ENCODE data around the gene ATOSB. TPM values are rescaled to one million over a fixed set of nuclear protein-coding genes. Genes with fewer than 3 reads are reported as not detected.

Gene ATOSB
- total and polyA plus RNA-seq, 8 donors: 8.6 to 63.0 (median 14.0) TPM

DNA sequence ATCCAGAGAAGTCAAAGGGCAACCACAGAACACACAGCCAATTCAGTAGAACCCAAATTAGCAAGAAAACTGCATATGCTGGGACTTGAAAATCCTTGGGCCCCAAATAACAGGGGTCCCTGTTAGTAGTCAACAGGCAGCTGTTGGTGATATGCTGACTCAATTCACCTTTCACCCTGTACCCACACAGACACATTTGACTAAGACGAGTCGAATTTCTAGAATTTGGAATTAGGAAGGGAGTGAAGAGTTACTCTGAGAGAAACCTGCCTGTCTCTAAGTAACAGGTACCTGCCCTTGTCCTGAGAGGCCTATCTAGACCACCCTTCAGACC lies 42.4 kb downstream of the ATOSB start:
- TF ChIP-seq EP300 (IDR thresholded peaks at IDR 0.05) (no peak), POLR2AphosphoS5 (IDR thresholded peaks at IDR 0.05) (no peak), POLR2A (IDR thresholded peaks at IDR 0.05) (no peak)
- TF ChIP-seq, protein P1, sequence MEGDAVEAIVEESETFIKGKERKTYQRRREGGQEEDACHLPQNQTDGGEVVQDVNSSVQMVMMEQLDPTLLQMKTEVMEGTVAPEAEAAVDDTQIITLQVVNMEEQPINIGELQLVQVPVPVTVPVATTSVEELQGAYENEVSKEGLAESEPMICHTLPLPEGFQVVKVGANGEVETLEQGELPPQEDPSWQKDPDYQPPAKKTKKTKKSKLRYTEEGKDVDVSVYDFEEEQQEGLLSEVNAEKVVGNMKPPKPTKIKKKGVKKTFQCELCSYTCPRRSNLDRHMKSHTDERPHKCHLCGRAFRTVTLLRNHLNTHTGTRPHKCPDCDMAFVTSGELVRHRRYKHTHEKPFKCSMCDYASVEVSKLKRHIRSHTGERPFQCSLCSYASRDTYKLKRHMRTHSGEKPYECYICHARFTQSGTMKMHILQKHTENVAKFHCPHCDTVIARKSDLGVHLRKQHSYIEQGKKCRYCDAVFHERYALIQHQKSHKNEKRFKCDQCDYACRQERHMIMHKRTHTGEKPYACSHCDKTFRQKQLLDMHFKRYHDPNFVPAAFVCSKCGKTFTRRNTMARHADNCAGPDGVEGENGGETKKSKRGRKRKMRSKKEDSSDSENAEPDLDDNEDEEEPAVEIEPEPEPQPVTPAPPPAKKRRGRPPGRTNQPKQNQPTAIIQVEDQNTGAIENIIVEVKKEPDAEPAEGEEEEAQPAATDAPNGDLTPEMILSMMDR (IDR thresholded peaks at IDR 0.05): no peak
- intact Hi-C loops (cut with DNase I; ENCODE audit: low total_unique reads): no loop called here
- DNase-seq: no peak
- Histone ChIP-seq H3K27me3 (no peaks in the 10 kb centered on the region), H3K27ac (peak overlapping the region in 4 of 5 donors; percentile 99 to 100 (median 100)), H3K4me1 (peaks cover 29 to 46% (median 43%) of the 10 kb centered on the region in 4 donors), H3K36me3 (peaks cover 0 to 34% (median 24%) of the 10 kb centered on the region in 4 donors), H3K4me3 (peak overlapping the region in 2 of 4 donors; percentile 73 to 88), H3K9me3 (no peaks in the 10 kb centered on the region)
- WGBS, 5 donors: 81 to 100% (median 91%) methylated on average over 2 of the region's 2 CpGs

DNA sequence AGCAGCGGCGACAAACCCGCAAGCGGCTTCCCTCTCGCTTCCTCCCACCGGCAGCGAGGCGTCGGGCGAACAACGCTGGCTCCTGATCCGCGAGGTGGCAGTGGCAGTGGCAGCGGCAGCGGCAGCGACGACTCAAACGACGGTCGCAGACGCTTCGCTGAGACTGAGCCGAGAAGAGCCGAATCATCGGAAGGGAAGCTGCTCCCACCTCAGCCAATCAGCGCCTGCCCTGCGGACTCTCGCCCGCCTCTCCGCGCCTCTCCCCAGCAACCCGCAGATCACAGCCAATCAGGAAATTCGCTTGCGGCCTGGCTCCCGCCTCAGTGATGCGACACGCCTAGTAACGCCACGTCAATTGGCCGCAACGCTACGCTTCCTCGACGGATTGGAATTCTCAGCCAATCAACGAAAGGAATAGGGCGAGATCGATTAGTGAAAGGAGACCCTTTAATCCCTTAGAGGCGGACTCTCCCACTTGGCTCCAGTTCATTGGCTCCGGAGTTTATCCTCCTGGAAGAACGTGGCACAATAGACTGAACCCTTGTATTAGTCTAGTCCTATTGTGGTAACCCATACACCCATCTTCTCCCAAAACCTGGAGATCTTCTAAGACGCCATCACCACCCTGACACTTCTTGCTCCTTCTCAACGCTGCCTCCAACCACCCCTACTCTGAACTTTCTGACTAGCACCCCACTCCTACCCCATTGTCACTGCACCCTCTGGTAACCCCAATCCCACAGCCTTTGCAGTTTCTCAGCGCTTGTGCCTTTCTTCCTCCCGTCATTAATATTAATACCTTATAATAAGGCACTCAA lies 43.0 kb downstream of the ATOSB start, which contains the start of gene VCP:
Gene VCP, minus strand, starts transcription at position 165 of the 818 bp plus-strand sequence. CDS start 272 bp downstream, outside the sequence.
- DNase-seq: peak; percentile 98 to 100
- TF ChIP-seq POLR2A (IDR thresholded peaks at IDR 0.05) (peak in 2 of 4 donors; percentile 79 to 81), EP300 (IDR thresholded peaks at IDR 0.05) (no peak), POLR2AphosphoS5 (IDR thresholded peaks at IDR 0.05) (peak; percentile 80 to 97 (median 96))
- TF ChIP-seq, protein P1 (IDR thresholded peaks at IDR 0.05): no peak
- Histone ChIP-seq H3K4me1 (peaks cover 26 to 45% (median 43%) of the 10 kb centered on the region in 4 donors), H3K36me3 (peaks cover 4 to 40% (median 30%) of the 10 kb centered on the region in 4 donors), H3K27ac (peak within 1 kb of the TSS; percentile 98 to 100 (median 100)), H3K4me3 (peak within 1 kb of the TSS; percentile 73 to 100 (median 94)), H3K9me3 (no peaks in the 10 kb centered on the region), H3K27me3 (no peaks in the 10 kb centered on the region)
- WGBS, 5 donors: 5 to 6% (median 5%) methylated on average over 33 to 54 of the region's 54 CpGs
- intact Hi-C loops (cut with DNase I; ENCODE audit: low total_unique reads): no loop called here

DNA sequence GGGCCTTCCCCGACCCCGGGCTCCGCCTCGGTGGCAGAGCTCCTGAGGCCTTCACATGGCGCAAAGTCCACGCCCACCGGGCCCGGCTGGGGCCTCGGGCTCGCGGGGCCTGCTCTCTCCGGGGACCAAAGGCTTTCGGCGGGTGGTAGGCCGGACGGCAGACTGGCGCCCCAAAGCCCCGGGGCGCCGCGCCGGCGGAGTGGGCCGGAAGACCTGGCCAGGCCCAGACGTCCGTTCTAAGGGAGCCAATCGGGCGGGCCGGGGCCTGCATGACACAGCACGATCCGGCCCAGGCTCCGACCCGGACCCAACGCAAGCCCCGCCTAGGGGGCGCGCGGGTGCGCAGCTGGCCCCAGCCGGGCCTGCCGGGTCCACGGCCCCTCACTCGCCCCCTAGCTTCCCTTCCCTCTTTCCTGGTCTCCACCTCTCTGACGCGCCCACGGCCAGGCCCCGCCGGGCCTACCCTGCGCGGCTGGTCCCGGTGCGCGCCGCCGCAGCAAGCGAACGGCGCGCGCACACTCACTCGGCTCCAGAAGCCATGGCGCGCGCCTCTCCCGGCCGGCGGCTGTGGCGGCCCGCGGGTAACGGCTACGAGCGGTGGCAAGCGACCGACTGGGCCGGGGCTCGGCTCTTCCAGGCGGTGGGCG lies 43.7 kb downstream of the ATOSB start:
- intact Hi-C loops (cut with DNase I; ENCODE audit: low total_unique reads): no loop called here
- peak; percentile 87 to 94 for DNase-seq
- 0 to 1% (median 0%) methylated on average over 19 to 79 of the region's 79 CpGs for WGBS, 5 donors
- H3K36me3 ChIP-seq: peaks cover 11 to 47% (median 37%) of the 10 kb centered on the region in 4 donors
- peak overlapping the region; percentile 73 to 100 (median 94) for H3K4me3 ChIP-seq
- TF ChIP-seq EP300 (IDR thresholded peaks at IDR 0.05): no peak
- no peak for TF ChIP-seq POLR2A (IDR thresholded peaks at IDR 0.05)
- TF ChIP-seq POLR2AphosphoS5 (IDR thresholded peaks at IDR 0.05): peak in 2 of 3 donors; percentile 70 to 79
- TF ChIP-seq, protein P1 (IDR thresholded peaks at IDR 0.05): peak in 2 of 7 experiments; percentile 18 to 55
- peak overlapping the region; percentile 98 to 100 (median 100) for H3K27ac ChIP-seq
- no peaks in the 10 kb centered on the region for H3K27me3 ChIP-seq
- no peaks in the 10 kb centered on the region for H3K9me3 ChIP-seq
- H3K4me1 ChIP-seq: peaks cover 26 to 51% (median 47%) of the 10 kb centered on the region in 4 donors

Measured in stomach (tissue), 9 donors.